Small intestine (tissue), 7 donors: ENCODE data around the gene CACNB4. TPM values are rescaled to one million over a fixed set of nuclear protein-coding genes. Genes with fewer than 3 reads are reported as not detected.

Experiments
- DNase-seq, 2 donors: peaks; one replicate each; pipeline versions ENCODE4 v3.0.0 to v3.0.0-alpha.2; 2013
- FAIRE-seq: peaks from 2 replicates; lab custom pipeline; 2012; peaks lifted over from hg19 to GRCh38; lab: Jason Lieb, UNC
- H3K27ac ChIP-seq, 3 donors: one replicate each; pipeline ENCODE4 v1.5.1; 2013; ENCODE audit warnings: low read length in 2 of 3, mild to moderate bottlenecking in 2 of 3, control low read depth in 1 of 3, inconsistent platforms in 1 of 3, low read depth in 1 of 3, moderate library complexity in 1 of 3
- H3K27me3 ChIP-seq, 3 donors: one replicate each; pipeline ENCODE4 v1.6.1; 2013; ENCODE audit warnings: low read length in 3 of 3, inconsistent platforms in 1 of 3; ENCODE audit not compliant: control insufficient read depth in 3 of 3, insufficient read depth in 3 of 3
- H3K36me3 ChIP-seq, 3 donors: one replicate each; pipeline ENCODE4 v1.6.1; 2013; ENCODE audit warnings: low read length in 3 of 3, inconsistent platforms in 1 of 3, low read depth in 1 of 3, mild to moderate bottlenecking in 1 of 3, moderate library complexity in 1 of 3; ENCODE audit not compliant: control insufficient read depth in 3 of 3, insufficient read depth in 2 of 3
- H3K4me1 ChIP-seq, 3 donors: one replicate each; pipeline ENCODE4 v1.6.1; 2013; ENCODE audit warnings: low read length in 2 of 3, inconsistent platforms in 1 of 3, low read depth in 1 of 3, mild to moderate bottlenecking in 1 of 3, moderate library complexity in 1 of 3; ENCODE audit not compliant: control insufficient read depth in 3 of 3, insufficient read depth in 2 of 3
- H3K4me3 ChIP-seq, 3 donors: one replicate each; pipeline ENCODE4 v1.5.1; 2013; ENCODE audit warnings: low read length in 3 of 3, control low read depth in 1 of 3, inconsistent platforms in 1 of 3, low read depth in 1 of 3, mild to moderate bottlenecking in 1 of 3, moderate library complexity in 1 of 3
- H3K9me3 ChIP-seq, 2 donors: one replicate each; pipeline ENCODE4 v1.6.1; 2013; ENCODE audit warnings: low read depth in 1 of 2, low read length in 1 of 2; ENCODE audit not compliant: control insufficient read depth in 2 of 2, insufficient read depth in 1 of 2
- WGBS, 3 donors: extraction: QIAGEN DNeasy Blood & Tissue Kit; methylation state at CpG; one replicate each; pipeline ENCODE4 v1.1.7; 2013; 5-methylcytosine and 5-hydroxymethylcytosine counted together
- polyA plus RNA-seq, 4 donors: library from polyadenylated mRNA; stranded (reverse) in 3 of 4; unstranded in 1 of 4; fragments of 200-250 nt in 3 of 4; fragments of 120-200 nt in 1 of 4; gene quantifications; one replicate each; pipeline versions ENCODE4 v1.2.1 to v1.2.3, GENCODE V29; 2013
- donor health status: healthy with polysubstance abuse.
- donor health status: control.
- donor health status: control.
- donor health status: Bipolar disorder and iron deficiency.
- donor health status: healthy.

CACNB4 gene
- polyA plus RNA-seq, 4 donors, result 0.27 to 1.3 (median 0.27) TPM; not detected in 1

- H3K36me3 ChIP-seq, result no peaks in the 10 kb centered on the region
- DNase-seq (no peak), FAIRE-seq (no peak)
- 66 to 73% (median 73%) methylated on average over 6 of the region's 6 CpGs for WGBS, 3 donors
- H3K4me1 ChIP-seq, result no peaks in the 10 kb centered on the region
- H3K27ac ChIP-seq, result no peak overlapping the region
- H3K4me3 ChIP-seq, result no peak overlapping the region
- H3K27me3 ChIP-seq, result no peaks in the 10 kb centered on the region
- H3K9me3 ChIP-seq, result no peaks in the 10 kb centered on the region
These were observed 191.3 kb downstream of the CACNB4 start for GRCh38 chr2:151907286-151908203.

GRCh38 chr2:151906633-151906998, 192.2 kb downstream of the CACNB4 start:
- 68 to 87% (median 85%) methylated on average over 2 of the region's 2 CpGs for WGBS, 3 donors
- H3K4me1 ChIP-seq, result no peaks in the 10 kb centered on the region
- FAIRE-seq (no peak), DNase-seq (no peak)
- no peak overlapping the region for H3K4me3 ChIP-seq
- no peaks in the 10 kb centered on the region for H3K27me3 ChIP-seq
- no peak overlapping the region for H3K27ac ChIP-seq
- H3K36me3 ChIP-seq, result no peaks in the 10 kb centered on the region
- no peaks in the 10 kb centered on the region for H3K9me3 ChIP-seq

GRCh38 chr2:151905963-151906632, 192.7 kb downstream of the CACNB4 start:
- H3K27me3 ChIP-seq, result no peaks in the 10 kb centered on the region
- WGBS, 3 donors, result 87 to 93% (median 90%) methylated on average over 2 of the region's 2 CpGs
- no peaks in the 10 kb centered on the region for H3K36me3 ChIP-seq
- no peaks in the 10 kb centered on the region for H3K4me1 ChIP-seq
- DNase-seq (no peak), FAIRE-seq (no peak)
- H3K9me3 ChIP-seq, result no peaks in the 10 kb centered on the region
- H3K27ac ChIP-seq, result no peak overlapping the region
- no peak overlapping the region for H3K4me3 ChIP-seq

GRCh38 chr2:151904807-151905206, 194.0 kb downstream of the CACNB4 start:
- H3K27ac ChIP-seq, result no peak overlapping the region
- FAIRE-seq, result no peak
- H3K27me3 ChIP-seq, result no peaks in the 10 kb centered on the region
- H3K4me3 ChIP-seq, result no peak overlapping the region
- no peaks in the 10 kb centered on the region for H3K36me3 ChIP-seq
- DNase-seq, result no peak
- no peaks in the 10 kb centered on the region for H3K4me1 ChIP-seq
- 81 to 86% (median 82%) methylated on average over 4 of the region's 4 CpGs for WGBS, 3 donors
- H3K9me3 ChIP-seq, result no peaks in the 10 kb centered on the region

- no peak overlapping the region for H3K4me3 ChIP-seq
- H3K36me3 ChIP-seq, result no peaks in the 10 kb centered on the region
- no peaks in the 10 kb centered on the region for H3K9me3 ChIP-seq
- 70 to 91% (median 79%) methylated on average over 4 of the region's 4 CpGs for WGBS, 3 donors
- H3K27ac ChIP-seq, result no peak overlapping the region
- no peaks in the 10 kb centered on the region for H3K27me3 ChIP-seq
- no peak for FAIRE-seq
- DNase-seq, result no peak
- H3K4me1 ChIP-seq, result no peaks in the 10 kb centered on the region
These were observed 194.8 kb downstream of the CACNB4 start for GRCh38 chr2:151904021-151904420.

- Histone ChIP-seq H3K4me3 (no peak overlapping the region), H3K36me3 (no peaks in the 10 kb centered on the region), H3K27ac (no peak overlapping the region), H3K27me3 (no peaks in the 10 kb centered on the region), H3K9me3 (no peaks in the 10 kb centered on the region), H3K4me1 (no peaks in the 10 kb centered on the region)
- FAIRE-seq (no peak), DNase-seq (no peak)
- 27 to 44% (median 37%) methylated on average over 3 of the region's 3 CpGs for WGBS, 3 donors
These were observed 196.0 kb downstream of the CACNB4 start for GRCh38 chr2:151902829-151903228.

GRCh38 chr2:151900331-151900730, 198.5 kb downstream of the CACNB4 start:
- Histone ChIP-seq H3K27me3 (no peaks in the 10 kb centered on the region), H3K27ac (no peak overlapping the region), H3K36me3 (no peaks in the 10 kb centered on the region), H3K4me3 (no peak overlapping the region), H3K4me1 (no peaks in the 10 kb centered on the region), H3K9me3 (no peaks in the 10 kb centered on the region)
- no peak for FAIRE-seq
- DNase-seq, result no peak
- WGBS, 3 donors, result 70 to 81% (median 77%) methylated on average over 6 of the region's 6 CpGs

GRCh38 chr2:151899156-151899555, 199.7 kb downstream of the CACNB4 start:
- no peak for FAIRE-seq
- no peak for DNase-seq
- H3K27me3 ChIP-seq, result no peaks in the 10 kb centered on the region

More at GRCh38 chr2:151899156-151899555, 199.7 kb downstream of the CACNB4 start:
- H3K9me3 ChIP-seq, result peaks cover 0 to 5% of the 10 kb centered on the region in 2 donors
- 74 to 78% (median 78%) methylated on average over 1 of the region's 1 CpG for WGBS, 3 donors
- H3K4me3 ChIP-seq, result no peak overlapping the region
- no peaks in the 10 kb centered on the region for H3K36me3 ChIP-seq
- no peaks in the 10 kb centered on the region for H3K4me1 ChIP-seq
- no peak overlapping the region for H3K27ac ChIP-seq
